ENCODE measurements around the gene RFPL3.

The RFPL3 gene

GRCh38 chr22:32327596-32328171 lies 30.0 kb upstream of the RFPL3 start:
- H3K79me2 ChIP-seq (ENCODE audit: insufficient read depth, low read length), result no peaks in the 10 kb centered on the region
- no peak overlapping the region for H2AFZ ChIP-seq (ENCODE audit: low read length)
- H3F3A ChIP-seq (ENCODE audit: low read depth), result no peaks in the 10 kb centered on the region
- no peaks in the 10 kb centered on the region for H3K36me3 ChIP-seq (ENCODE audit: insufficient read depth, low read length)
- no peak overlapping the region for H3K4me3 ChIP-seq (ENCODE audit: low read length, poor library complexity, severe bottlenecking)
- TF ChIP-seq CTCF (conservative IDR thresholded peaks at IDR 0.05; ENCODE audit: low read length) (no peak), EZH2phosphoT487 (IDR thresholded peaks at IDR 0.05; ENCODE audit: borderline replicate concordance) (no peak)
- no peaks in the 10 kb centered on the region for H3K9me3 ChIP-seq (ENCODE audit: insufficient read depth, low read depth, low read length)
- H3K9ac ChIP-seq (ENCODE audit: low read depth, low read length, poor library complexity, severe bottlenecking), result no peak overlapping the region
- H3K27me3 ChIP-seq (ENCODE audit: insufficient read depth, low read length, poor library complexity, severe bottlenecking), result no peaks in the 10 kb centered on the region
- H3K9me2 ChIP-seq (replicated peaks; ENCODE audit: low read depth, low read length), result no peaks in the 10 kb centered on the region
- H3K4me1 ChIP-seq (ENCODE audit: insufficient read depth, low read length, poor library complexity, severe bottlenecking), result no peaks in the 10 kb centered on the region
- H4K20me1 ChIP-seq (ENCODE audit: insufficient read depth, low read length, poor library complexity, severe bottlenecking), result no peaks in the 10 kb centered on the region
- H3K4me2 ChIP-seq (ENCODE audit: low read depth, low read length, poor library complexity, severe bottlenecking), result no peak overlapping the region

GRCh38 chr22:32328306-32329201 lies 29.1 kb upstream of the RFPL3 start:
- Histone ChIP-seq H2AFZ (ENCODE audit: low read length) (no peak overlapping the region), H3K9ac (ENCODE audit: low read depth, low read length, poor library complexity, severe bottlenecking) (no peak overlapping the region), H3K4me2 (ENCODE audit: low read depth, low read length, poor library complexity, severe bottlenecking) (no peak overlapping the region), H3K4me3 (ENCODE audit: low read length, poor library complexity, severe bottlenecking) (no peak overlapping the region), H3K9me3 (ENCODE audit: insufficient read depth, low read depth, low read length) (no peaks in the 10 kb centered on the region), H3K4me1 (ENCODE audit: insufficient read depth, low read length, poor library complexity, severe bottlenecking) (no peaks in the 10 kb centered on the region), H4K20me1 (ENCODE audit: insufficient read depth, low read length, poor library complexity, severe bottlenecking) (no peaks in the 10 kb centered on the region), H3K36me3 (ENCODE audit: insufficient read depth, low read length) (no peaks in the 10 kb centered on the region), H3F3A (ENCODE audit: low read depth) (no peaks in the 10 kb centered on the region), H3K9me2 (replicated peaks; ENCODE audit: low read depth, low read length) (no peaks in the 10 kb centered on the region), H3K27me3 (ENCODE audit: insufficient read depth, low read length, poor library complexity, severe bottlenecking) (no peaks in the 10 kb centered on the region), H3K79me2 (ENCODE audit: insufficient read depth, low read length) (no peaks in the 10 kb centered on the region)
- TF ChIP-seq EZH2phosphoT487 (IDR thresholded peaks at IDR 0.05; ENCODE audit: borderline replicate concordance) (no peak), CTCF (conservative IDR thresholded peaks at IDR 0.05; ENCODE audit: low read length) (no peak)

- no peaks in the 10 kb centered on the region for H3K4me1 ChIP-seq (ENCODE audit: insufficient read depth, low read length, poor library complexity, severe bottlenecking)
- H4K20me1 ChIP-seq (ENCODE audit: insufficient read depth, low read length, poor library complexity, severe bottlenecking), result no peaks in the 10 kb centered on the region
- H3K79me2 ChIP-seq (ENCODE audit: insufficient read depth, low read length), result no peaks in the 10 kb centered on the region
- TF ChIP-seq CTCF (conservative IDR thresholded peaks at IDR 0.05; ENCODE audit: low read length), result no peak
- no peak for TF ChIP-seq EZH2phosphoT487 (IDR thresholded peaks at IDR 0.05; ENCODE audit: borderline replicate concordance)
- no peaks in the 10 kb centered on the region for H3K27me3 ChIP-seq (ENCODE audit: insufficient read depth, low read length, poor library complexity, severe bottlenecking)
- no peak overlapping the region for H2AFZ ChIP-seq (ENCODE audit: low read length)
- H3K9me3 ChIP-seq (ENCODE audit: insufficient read depth, low read depth, low read length), result no peaks in the 10 kb centered on the region
- H3K4me2 ChIP-seq (ENCODE audit: low read depth, low read length, poor library complexity, severe bottlenecking), result no peak overlapping the region
- no peaks in the 10 kb centered on the region for H3K9me2 ChIP-seq (replicated peaks; ENCODE audit: low read depth, low read length)
- no peak overlapping the region for H3K9ac ChIP-seq (ENCODE audit: low read depth, low read length, poor library complexity, severe bottlenecking)
- H3F3A ChIP-seq (ENCODE audit: low read depth), result no peaks in the 10 kb centered on the region
- no peak overlapping the region for H3K4me3 ChIP-seq (ENCODE audit: low read length, poor library complexity, severe bottlenecking)
- H3K36me3 ChIP-seq (ENCODE audit: insufficient read depth, low read length), result no peaks in the 10 kb centered on the region
Measured at GRCh38 chr22:32329202-32329645, 28.4 kb upstream of the RFPL3 start.
